Suppressor macrophage treated with lipopolysaccharide for 1 hour (primary cell): ENCODE measurements around the gene DAGLB.
"Not testable (repeated sequence)": the region's sequence is repeated elsewhere in the genome, so short reads cannot be mapped to it uniquely, and the experiment has no call there.

ENCODE experiments used
- DNase-seq, 3 donors: peaks; one replicate each; pipeline ENCODE4 v3.0.0-alpha.2; 2020 to 2022

The DAGLB gene

DNA sequence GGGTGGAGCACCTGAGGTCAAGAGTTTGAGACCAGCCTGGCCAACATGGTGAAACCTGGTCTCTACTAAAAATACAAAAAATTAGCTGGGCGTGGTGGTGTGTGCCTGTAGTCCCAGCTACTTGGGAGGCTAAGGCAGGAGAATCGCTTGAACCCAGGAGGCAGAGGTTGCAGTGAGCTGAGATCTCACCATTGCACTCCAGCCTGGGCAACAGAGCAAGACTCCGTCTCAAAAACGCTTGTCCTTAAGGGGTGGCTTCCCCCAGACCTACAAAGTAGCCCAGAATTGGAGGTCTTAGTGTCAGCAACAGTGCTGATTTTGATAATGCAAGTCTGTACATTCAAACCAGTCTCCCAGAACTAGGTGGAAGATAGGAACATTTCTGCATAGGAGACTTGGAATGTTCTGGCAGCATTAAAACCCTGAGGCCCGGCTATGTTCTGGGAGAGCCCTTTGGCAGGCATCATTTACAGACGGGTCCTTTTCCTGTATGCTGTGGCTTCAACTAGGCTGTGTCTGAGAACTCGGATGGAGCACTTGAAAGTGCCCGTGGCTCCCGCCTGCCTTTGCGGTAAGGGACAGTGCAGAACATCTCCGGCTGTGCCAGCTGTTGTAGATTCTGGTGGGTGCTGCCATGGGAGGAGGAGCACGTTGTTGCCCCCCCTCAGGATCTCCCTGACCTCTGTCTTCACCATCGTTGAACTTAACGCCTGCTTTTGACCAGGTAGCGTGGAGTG, 49.8 kb downstream of the DAGLB start:
- DNase-seq = not testable (repeated sequence)

- peak; percentile 73 to 79 (median 77) for DNase-seq
These were observed 51.7 kb downstream of the DAGLB start for GRCh38 chr7:6395898-6396595.

- no peak for DNase-seq
These were observed 53.6 kb downstream of the DAGLB start for GRCh38 chr7:6394114-6394513.

DNA sequence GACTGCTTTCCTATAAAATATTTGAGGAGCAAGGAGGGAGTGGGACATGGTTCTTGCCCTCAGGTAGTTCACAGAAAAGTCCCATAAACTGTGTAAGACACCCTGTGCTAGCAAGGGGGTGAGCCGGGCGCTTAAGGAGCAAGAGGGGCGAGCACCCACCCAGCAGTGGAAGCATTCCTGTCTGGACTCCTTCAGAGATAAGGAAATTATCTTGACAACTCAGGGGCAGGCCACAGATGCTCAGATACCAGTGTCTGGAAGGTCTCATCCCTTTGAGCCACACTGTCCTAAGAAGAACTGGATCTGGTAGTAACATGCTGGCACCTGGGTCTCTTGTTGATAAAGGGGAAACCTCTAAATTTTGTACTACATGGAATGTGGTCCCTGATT, 54.1 kb downstream of the DAGLB start:
- no peak for DNase-seq

DNA sequence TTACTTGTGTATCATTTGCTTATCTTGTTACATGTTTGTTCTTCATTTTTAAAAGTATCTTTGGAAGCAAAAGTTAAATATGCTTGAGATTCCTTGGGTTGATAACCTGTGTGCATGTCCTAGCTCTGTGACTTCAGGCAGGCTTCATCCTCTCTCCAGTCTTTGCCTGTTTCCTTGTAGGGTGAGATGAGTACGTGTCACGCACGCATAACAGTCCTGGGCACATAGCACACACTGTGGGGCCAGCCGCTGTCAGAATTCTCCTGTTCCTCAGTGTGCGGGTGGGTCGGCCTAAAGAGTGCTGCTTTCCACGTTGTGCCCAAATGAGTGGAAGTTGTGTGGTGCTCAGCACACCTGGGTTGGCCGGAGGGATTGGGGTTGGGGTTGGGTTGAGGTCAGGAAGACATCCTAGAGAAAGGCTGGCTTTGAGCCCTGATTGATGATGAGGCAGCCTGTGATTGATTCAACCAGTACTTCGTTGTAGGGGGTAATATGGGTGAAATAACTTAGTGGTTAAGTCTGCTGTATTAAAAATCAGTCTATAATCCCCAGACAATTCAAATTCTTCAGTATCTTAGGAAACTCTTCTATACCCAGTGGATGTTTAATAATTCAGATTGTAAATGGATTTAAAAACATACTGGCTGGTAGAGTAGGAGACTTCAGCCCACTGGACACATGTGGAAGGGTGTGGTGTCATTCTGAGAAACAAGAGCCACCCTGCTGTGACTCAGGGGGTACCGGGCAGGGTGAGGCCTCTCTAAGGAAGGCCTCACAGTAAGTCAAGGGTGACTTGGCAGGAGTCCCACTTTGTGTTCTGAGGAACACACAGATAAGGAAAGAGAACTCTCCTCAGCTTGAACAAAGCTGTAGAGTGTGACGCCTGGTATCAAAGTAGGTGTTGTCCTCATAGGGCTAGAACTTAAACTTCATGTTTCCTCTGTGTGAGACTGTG, 54.8 kb downstream of the DAGLB start:
- peak; percentile 86 to 90 (median 88) for DNase-seq

DNA sequence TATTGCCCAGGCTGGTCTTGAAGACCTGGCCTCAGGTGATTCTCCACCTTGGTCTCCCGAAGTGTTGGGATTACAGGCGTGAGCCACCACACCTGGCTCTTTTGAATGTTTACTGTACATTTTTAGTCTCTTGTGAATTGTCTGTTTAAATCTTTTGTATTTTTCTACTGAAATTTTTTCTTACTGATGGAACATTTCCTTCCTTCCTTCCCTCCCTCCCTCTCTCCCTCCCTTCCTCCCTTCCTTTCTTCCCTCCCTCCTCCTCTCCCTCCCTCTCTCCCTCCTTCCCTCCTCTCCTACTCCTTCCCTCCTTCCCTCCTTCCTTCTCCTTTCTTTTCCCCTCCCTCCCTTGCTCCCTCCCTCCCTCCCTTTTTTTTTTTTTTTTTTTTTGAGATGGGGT, 58.0 kb downstream of the DAGLB start:
- no peak for DNase-seq

GRCh38 chr7:6387734-6388294, 59.9 kb downstream of the DAGLB start:
- DNase-seq = no peak

GRCh38 chr7:6386779-6387178, 61.0 kb downstream of the DAGLB start:
- DNase-seq = no peak

DNA sequence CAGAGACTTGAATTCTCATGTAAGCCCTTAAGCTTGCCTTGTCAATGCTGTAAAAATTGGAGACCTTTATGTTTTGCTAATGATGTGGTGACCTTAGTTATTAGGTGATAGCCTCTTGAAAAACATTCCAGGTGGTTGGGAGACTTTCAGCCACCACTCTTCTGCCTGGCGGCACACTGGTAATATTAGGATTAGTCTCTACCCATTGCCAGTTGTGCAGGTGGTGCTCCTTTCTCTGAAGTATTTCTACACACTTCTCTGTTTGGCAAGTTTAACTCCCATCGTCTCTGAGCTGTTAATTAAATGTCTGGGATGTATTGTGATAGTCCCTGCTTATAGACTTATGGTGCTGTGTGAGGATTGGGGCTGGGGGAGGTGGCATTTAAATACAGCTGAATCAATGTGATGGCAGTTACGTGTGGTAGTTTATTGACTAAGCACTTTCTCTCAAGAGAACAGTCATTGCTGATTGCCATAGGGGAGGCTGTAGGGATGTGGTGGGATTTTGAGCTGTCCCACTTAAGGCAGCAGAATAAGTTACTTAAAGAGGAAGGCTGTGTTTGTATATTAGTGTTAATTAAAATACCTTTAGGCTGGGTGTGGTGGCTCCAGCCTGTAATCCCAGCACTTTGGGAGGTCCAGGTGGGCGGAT, 61.7 kb downstream of the DAGLB start:
- peak in 1 of 3 donors; percentile 31 for DNase-seq

DNA sequence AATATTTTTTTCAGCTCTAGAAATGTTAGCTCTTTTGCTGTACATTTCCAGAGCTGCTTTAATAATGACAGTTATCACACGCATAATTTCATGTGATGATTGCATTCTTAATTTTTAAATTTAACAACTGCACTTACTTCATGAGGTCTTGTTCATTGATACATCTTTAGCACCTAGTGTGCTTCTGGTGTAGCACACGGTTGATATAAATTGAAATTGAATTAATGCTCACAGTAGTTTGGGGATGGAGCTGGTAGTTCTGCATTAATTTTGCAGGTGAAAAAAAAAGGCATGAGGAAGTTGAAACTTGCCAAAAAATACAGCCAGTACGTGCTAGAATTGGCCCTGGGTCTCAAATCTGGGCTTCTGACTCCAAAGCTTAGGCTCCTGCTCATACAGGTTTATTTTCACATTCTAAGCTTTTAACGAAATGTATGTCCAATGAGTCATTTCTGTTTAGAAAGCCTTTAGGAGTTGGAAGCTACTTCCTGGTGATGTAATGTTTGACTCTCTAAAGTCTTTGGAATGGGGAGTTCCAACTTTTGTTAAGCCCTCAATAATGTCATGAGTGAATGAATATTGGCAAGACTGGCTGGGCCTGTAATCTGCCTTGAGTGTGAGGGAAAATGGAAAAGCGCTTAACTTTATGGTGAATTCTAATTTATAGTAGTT, 62.5 kb downstream of the DAGLB start:
- peak; percentile 85 to 97 (median 96) for DNase-seq

DNA sequence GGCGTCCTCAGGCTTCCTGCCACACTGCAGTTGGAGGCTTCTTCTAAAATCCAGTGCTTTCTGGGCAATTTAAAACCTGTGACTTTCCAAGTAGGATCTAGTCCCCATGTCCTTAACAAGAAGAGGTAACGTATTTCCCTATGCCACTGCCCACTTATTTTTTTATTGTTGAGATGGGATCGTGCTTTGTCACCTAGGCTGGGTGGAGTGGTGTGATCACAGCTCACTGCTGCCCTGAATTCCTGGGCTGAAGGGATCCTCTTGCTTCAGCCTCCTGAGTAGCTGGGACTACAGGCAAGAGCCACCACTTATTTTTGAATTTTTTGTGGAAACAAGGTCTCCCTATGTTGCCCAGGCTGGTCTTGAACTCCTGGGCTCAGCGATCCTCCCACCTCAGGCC, 63.4 kb downstream of the DAGLB start:
- no peak for DNase-seq

GRCh38 chr7:6382817-6383216, 64.9 kb downstream of the DAGLB start:
- peak; percentile 82 to 97 (median 94) for DNase-seq

- DNase-seq = not testable (repeated sequence)
These were observed 65.9 kb downstream of the DAGLB start for GRCh38 chr7:6381846-6382245.

DNA sequence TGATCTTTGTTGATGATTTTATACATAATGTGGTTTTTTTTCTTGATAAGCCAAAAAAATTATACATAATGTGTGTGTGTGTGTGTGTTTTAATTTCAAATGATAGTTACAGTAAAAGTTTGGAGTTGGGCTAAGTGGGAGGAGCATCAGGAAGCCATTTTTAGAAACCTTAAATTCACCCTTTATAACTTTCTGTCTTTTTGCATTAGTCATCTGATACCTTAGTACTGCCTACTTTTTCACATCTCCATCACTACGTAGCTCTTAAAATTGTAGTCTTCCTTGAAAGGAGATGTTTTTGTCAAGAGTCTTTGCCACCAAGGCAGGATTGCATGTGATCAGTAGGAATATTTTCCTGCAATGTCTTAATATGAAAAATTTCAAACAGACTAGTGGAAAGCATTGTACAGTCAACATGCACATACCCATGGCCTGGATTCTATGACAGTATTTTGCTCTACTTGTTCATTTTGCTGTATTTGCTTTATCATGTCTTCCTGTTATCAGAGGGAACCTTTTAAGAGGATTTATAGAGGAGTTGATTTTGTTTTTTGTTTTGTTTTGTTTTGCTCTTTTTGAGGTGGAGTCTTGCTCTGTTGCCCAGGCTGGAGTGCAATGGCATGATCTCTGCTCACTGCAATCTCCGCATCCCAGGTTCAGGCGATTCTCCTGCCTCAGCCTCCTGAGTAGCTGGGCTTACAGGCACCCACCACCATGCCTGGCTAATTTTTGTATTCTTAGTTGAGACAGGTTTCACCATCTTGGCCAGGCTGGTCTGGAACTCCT, 67.3 kb downstream of the DAGLB start:
- no peak for DNase-seq

DNA sequence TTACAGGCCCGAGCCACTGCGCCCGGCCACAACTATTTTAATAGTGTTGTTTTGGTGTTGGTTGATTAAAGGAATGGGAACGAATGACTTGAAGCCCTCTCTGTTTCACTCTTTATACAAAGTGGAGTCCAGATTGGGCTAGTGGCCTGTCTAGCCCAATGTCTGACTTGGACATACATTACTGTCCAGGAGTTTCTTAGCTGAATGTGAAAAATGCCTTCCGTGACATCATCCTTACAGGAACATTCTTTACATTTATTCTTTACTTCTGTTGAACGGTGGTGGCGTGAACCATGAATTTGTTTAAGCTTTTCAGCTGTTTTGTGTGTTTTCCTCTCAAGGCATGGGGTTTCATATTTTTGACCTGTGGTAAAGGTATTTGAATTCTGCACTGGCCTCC, 67.9 kb downstream of the DAGLB start:
- no peak for DNase-seq

DNA sequence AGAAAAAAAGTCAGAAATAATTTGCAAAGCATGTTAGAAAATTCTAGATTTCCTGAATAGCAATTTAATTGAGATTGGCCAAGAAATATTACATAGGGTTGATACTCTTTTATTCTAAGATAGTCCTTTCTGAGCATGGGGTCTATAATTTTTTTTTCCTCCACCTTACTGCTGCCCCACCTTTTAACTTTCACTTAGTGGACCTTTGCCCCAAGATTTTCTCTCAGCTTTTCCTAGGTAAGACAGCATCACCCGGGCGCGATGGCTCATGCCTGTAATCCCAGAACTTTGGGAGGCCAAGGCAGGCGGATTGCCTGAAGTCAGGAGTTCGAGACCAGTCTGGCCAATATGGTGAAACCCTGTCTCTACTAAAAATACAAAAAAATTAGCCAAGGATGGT, 69.2 kb downstream of the DAGLB start:
- not testable (repeated sequence) for DNase-seq

DNA sequence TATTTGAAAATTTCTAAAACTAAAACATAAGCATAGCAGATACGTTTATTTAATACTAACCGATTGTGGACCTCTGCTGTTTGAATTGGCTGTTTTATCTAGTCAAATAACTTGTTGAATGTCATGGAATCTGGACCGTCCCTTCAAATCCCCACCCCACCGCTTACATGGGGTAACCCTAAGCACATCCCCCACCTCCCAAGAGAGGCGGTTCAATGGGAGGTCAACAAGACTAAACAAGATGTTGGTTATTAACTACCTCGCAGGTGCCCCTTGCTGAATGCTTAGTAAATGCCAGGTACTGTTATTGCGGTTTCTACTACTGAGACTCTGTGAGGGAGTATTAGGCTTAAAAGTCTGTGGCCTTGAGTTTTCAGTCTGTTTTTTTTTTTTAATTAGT, 70.9 kb downstream of the DAGLB start:
- no peak for DNase-seq

GRCh38 chr7:6375348-6376101, 72.2 kb downstream of the DAGLB start:
- peak in 2 of 3 donors; percentile 28 to 38 for DNase-seq

DNA sequence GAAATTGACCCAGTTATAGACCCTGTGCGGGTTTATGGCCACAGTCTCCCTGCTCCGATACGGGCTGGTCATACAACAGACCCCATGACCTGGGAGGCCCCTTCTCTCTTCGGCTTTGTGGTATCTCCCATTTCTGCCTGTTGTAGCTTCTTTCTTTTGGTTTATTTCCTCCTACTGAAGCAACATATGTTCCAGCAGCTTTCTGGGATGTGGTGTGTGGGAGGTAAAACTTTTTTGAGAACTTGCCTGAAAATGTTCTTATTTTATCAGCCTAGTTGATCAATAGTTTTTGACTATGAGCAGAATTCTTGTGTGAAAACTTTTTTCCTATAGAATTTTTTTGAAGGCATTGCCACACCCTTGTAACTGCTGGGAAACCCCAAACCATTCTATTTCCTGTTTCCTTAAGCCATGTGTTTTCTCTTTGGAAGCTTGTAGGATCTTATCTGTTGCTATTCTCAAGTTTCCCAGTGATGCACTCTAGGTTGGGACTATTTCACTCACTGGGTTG, 80.0 kb downstream of the DAGLB start:
- peak; percentile 76 to 90 (median 83) for DNase-seq

DNA sequence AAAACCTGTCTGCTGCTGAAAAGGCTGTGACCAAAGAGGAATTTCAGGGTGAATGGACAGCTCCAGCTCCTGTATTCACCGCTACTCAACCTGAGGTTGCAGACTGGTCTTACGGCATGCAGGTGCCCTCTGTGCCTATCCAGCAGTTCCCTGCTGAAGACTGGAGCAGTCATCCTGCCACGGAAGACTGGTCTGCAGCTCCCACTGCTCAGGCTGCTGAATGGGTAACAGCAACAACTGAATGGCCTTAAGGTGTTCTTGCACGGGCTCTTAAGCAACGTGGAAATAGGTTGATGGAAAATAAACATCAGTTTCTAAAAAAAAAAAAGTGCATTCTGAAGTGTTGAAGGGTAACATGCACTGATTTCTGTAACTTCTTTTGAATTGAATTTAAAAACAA, 82.3 kb downstream of the DAGLB start:
- DNase-seq = no peak
